ENCODE measurements around the gene DCTN5. TPM values are rescaled to one million over a fixed set of nuclear protein-coding genes. Genes with fewer than 3 reads are reported as not detected.

Gene DCTN5
- total and polyA plus RNA-seq, 2 of the 13 experiments (the other 11 are each of a cell fraction or from before 2014, with no cell fraction given), result 105 to 207 TPM

DNA sequence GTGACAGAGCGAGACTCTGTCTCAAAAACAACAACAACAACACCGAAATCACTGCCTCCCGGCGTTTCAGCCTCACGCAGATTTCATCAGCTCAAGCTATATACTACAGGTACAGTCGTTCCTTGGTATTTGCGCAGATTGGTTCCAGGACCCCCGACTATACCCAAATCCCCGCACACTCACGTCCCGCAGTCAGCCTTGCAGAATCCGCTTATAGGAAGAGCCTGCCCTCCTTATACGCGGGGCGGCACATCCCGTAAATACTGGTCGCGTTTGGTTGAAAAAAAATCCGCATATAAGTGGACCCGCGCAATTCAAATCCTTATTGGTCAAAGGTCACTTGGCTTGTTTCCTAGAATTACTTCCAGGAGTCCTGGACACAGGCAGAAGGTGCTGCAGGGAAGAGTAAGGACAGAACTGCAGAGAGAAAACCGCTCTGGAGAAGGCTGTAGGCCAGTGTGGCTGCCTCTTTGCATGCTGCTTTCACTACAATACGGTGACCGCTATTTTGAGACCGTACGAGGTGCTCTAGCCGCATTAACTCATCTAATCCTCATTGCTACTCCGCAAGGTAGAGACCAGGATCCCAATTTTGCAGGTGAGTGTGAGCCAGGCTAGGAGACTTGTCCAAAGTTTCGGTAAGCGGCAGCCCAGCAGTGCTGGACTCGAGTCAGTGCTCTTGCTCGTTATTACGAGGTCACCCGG lies 45.9 kb upstream of the DCTN5 start (continued):
- TF ChIP-seq, protein P1, sequence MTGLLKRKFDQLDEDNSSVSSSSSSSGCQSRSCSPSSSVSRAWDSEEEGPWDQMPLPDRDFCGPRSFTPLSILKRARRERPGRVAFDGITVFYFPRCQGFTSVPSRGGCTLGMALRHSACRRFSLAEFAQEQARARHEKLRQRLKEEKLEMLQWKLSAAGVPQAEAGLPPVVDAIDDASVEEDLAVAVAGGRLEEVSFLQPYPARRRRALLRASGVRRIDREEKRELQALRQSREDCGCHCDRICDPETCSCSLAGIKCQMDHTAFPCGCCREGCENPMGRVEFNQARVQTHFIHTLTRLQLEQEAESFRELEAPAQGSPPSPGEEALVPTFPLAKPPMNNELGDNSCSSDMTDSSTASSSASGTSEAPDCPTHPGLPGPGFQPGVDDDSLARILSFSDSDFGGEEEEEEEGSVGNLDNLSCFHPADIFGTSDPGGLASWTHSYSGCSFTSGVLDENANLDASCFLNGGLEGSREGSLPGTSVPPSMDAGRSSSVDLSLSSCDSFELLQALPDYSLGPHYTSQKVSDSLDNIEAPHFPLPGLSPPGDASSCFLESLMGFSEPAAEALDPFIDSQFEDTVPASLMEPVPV (CRISPR knock-in tag; IDR thresholded peaks at IDR 0.05), result no peak
- no peak for TF ChIP-seq ZNF331 (CRISPR knock-in tag; IDR thresholded peaks at IDR 0.05)
- TF ChIP-seq EZH2 (conservative IDR thresholded peaks at IDR 0.05; ENCODE audit: low read depth, low read length), result no peak
- 0 out of 2 replicates have a peak, but pooled peaks have one; percentile 17 for TF ChIP-seq ZNF598 (CRISPR knock-in tag; IDR thresholded peaks at IDR 0.05; ENCODE audit: borderline replicate concordance)
- 0 out of 2 replicates have a peak, but pooled peaks have one; percentile 19 for TF ChIP-seq ZNF746 (CRISPR knock-in tag; IDR thresholded peaks at IDR 0.05)
- no peak for TF ChIP-seq FOXA3 (CRISPR knock-in tag; IDR thresholded peaks at IDR 0.05)
- TF ChIP-seq POLR2AphosphoS5 (IDR thresholded peaks at IDR 0.05; ENCODE audit: low read depth, low read length), result no peak
- TF ChIP-seq, protein P2, sequence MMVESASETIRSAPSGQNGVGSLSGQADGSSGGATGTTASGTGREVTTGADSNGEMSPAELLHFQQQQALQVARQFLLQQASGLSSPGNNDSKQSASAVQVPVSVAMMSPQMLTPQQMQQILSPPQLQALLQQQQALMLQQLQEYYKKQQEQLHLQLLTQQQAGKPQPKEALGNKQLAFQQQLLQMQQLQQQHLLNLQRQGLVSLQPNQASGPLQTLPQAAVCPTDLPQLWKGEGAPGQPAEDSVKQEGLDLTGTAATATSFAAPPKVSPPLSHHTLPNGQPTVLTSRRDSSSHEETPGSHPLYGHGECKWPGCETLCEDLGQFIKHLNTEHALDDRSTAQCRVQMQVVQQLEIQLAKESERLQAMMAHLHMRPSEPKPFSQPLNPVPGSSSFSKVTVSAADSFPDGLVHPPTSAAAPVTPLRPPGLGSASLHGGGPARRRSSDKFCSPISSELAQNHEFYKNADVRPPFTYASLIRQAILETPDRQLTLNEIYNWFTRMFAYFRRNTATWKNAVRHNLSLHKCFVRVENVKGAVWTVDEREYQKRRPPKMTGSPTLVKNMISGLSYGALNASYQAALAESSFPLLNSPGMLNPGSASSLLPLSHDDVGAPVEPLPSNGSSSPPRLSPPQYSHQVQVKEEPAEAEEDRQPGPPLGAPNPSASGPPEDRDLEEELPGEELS (CRISPR knock-in tag; IDR thresholded peaks at IDR 0.05), result no peak
- TF ChIP-seq TP53 (CRISPR knock-in tag; conservative IDR thresholded peaks at IDR 0.05), result no peak
- no peak for TF ChIP-seq ZNF607 (CRISPR knock-in tag; IDR thresholded peaks at IDR 0.05; ENCODE audit: borderline replicate concordance)
- no peak for TF ChIP-seq KLF16 (CRISPR knock-in tag; IDR thresholded peaks at IDR 0.05)
- no peak for TF ChIP-seq FLYWCH1 (CRISPR knock-in tag; IDR thresholded peaks at IDR 0.05)
- no peak for TF ChIP-seq HMG20B (CRISPR knock-in tag; conservative IDR thresholded peaks at IDR 0.05)
- TF ChIP-seq HNRNPH1 (optimal IDR thresholded peaks at IDR 0.05; ENCODE audit: low read depth, low read length), result no peak
- TF ChIP-seq, protein P3, sequence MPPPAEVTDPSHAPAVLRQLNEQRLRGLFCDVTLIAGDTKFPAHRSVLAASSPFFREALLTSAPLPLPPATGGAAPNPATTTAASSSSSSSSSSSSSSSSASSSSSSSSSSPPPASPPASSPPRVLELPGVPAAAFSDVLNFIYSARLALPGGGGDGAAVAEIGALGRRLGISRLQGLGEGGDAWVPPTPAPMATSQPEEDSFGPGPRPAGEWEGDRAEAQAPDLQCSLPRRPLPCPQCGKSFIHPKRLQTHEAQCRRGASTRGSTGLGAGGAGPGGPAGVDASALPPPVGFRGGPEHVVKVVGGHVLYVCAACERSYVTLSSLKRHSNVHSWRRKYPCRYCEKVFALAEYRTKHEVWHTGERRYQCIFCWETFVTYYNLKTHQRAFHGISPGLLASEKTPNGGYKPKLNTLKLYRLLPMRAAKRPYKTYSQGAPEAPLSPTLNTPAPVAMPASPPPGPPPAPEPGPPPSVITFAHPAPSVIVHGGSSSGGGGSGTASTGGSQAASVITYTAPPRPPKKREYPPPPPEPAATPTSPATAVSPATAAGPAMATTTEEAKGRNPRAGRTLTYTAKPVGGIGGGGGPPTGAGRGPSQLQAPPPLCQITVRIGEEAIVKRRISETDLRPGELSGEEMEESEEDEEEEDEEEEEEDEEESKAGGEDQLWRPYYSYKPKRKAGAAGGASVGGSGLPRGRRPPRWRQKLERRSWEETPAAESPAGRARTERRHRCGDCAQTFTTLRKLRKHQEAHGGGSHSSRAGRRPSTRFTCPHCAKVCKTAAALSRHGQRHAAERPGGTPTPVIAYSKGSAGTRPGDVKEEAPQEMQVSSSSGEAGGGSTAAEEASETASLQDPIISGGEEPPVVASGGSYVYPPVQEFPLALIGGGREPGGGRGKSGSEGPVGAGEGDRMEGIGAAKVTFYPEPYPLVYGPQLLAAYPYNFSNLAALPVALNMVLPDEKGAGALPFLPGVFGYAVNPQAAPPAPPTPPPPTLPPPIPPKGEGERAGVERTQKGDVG (CRISPR knock-in tag; IDR thresholded peaks at IDR 0.05; ENCODE audit: borderline replicate concordance), result no peak
- 0 out of 2 replicates have a peak, but pooled peaks have one; percentile 12 for TF ChIP-seq ZFP36L2 (CRISPR knock-in tag; IDR thresholded peaks at IDR 0.05)
- TF ChIP-seq NCOA5 (CRISPR knock-in tag; IDR thresholded peaks at IDR 0.05), result 0 out of 2 replicates have a peak, but pooled peaks have one; percentile 33
- TF ChIP-seq ZBTB7B (CRISPR knock-in tag; IDR thresholded peaks at IDR 0.05), result no peak
- 0 out of 2 replicates have a peak, but pooled peaks have one; percentile 18 for TF ChIP-seq ZNF777 (CRISPR knock-in tag; IDR thresholded peaks at IDR 0.05)
- TF ChIP-seq ZNF775 (CRISPR knock-in tag; IDR thresholded peaks at IDR 0.05; ENCODE audit: borderline replicate concordance), result no peak
- TF ChIP-seq PITX1 (CRISPR knock-in tag; IDR thresholded peaks at IDR 0.05), result no peak; the same call in 1 of the 2 replicates
- TF ChIP-seq PCBP2 (optimal IDR thresholded peaks at IDR 0.05; ENCODE audit: low read depth, low read length, poor library complexity, severe bottlenecking), result no peak
- no peak for TF ChIP-seq NFATC3 (CRISPR knock-in tag; IDR thresholded peaks at IDR 0.05)
- TF ChIP-seq ZFP36 (IDR thresholded peaks at IDR 0.05; ENCODE audit: borderline replicate concordance, low read depth, low read length, partially characterized antibody), result no peak
- TF ChIP-seq BRCA1 (CRISPR knock-in tag; IDR thresholded peaks at IDR 0.05), result no peak; the same call in 1 of the 2 replicates
